Peyer's patch (tissue), 4 donors: Measurements from ENCODE around the gene BASP1.

ENCODE experiments used
- CTCF ChIP-seq, 6 experiments: fragments of 450-650 bp in 4 of 6; fragments of 200-600 bp in 2 of 6; sonication (generic) in 1 of 6; IDR thresholded peaks; one replicate each; pipeline ENCODE4 v1.5.1; 2017 to 2019; ENCODE audit warnings: antibody characterized with exemption in 6 of 6, mild to moderate bottlenecking in 3 of 6, moderate library complexity in 1 of 6
- POLR2A ChIP-seq, 2 donors: fragments of 450-650 bp; IDR thresholded peaks; one replicate each; pipeline ENCODE4 v1.5.1; 2017; ENCODE audit warnings: antibody characterized with exemption in 2 of 2, mild to moderate bottlenecking in 2 of 2, moderate library complexity in 2 of 2

GRCh38 chr5:17252543-17252942, 35.1 kb downstream of the BASP1 start:
- TF ChIP-seq POLR2A (IDR thresholded peaks at IDR 0.05) (no peak), CTCF (IDR thresholded peaks at IDR 0.05) (no peak)
